Kidney capillary endothelial cell (primary cell): ENCODE data around the gene TUBB2B.
"Not testable (repeated sequence)": the region's sequence is repeated elsewhere in the genome, so short reads cannot be mapped to it uniquely, and the experiment has no call there.

ENCODE experiments used
- DNase-seq: peaks from one replicate; pipeline ENCODE4 v3.0.0-alpha.2; 2018; ENCODE audit warnings: low spot score

Gene TUBB2B

DNA sequence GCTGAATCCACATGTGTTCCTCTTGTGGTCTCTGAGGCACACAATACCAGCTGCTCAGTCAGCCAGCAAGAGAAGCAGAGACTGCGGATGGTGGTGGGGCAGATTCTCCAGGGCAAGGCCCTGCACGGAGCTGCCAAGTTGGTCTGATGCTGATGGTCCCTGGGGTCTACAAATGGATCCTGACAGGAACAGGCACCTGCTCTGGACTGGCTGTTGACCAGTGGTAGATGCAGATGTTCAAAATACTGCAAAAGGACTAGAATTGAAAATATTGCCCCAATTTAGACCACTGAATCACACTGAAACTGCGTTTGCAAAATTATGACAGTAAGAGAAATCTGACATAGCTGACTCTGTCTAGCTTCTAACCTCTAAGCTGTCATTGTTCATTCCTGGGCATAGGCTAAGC is 40.5 kb downstream of the TUBB2B start:
- DNase-seq, result no peak

GRCh38 chr6:3183066-3183465 is 44.4 kb downstream of the TUBB2B start:
- peak; percentile 91 for DNase-seq

DNA sequence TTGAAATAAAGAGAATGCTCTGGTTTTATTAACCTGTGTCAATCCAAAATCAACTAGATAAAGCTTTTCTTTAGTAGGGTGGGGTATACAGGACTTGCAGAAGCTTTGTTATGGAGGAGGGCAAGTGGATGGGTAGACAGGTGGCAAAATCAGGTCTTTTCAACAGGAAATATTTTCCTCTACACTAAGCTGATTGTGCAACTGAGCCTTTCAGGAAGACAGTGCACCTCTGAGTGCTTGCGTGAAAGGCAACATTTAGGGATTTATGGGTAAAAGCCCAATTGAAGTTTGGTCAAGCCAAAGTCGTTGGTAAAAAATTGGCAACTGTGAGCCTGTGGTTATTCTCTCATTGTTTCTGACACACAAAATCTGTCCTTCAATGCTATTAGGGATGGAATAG is 46.3 kb downstream of the TUBB2B start:
- no peak for DNase-seq

DNA sequence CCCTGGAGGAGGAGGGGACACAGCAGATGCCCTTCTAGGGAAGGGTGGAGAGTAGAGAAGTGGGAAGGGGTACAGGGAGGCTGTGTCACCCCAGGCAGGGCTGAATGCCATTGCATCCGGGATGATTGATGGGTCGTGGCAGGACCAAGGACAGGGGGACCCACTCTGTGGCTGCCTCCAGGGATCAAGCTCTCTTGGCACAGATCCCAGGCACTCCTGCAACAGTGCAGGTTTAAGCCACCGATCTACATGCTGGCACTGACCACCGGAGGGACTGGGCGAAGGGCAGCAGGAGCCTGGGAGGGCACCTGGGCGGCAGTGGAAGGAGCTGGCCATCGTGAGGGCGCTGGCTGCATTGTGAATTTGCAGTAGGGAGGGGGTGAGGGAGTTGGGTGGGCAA is 47.5 kb downstream of the TUBB2B start:
- DNase-seq, result not testable (repeated sequence)

GRCh38 chr6:3178666-3179065 is 48.8 kb downstream of the TUBB2B start:
- DNase-seq, result not testable (repeated sequence)

GRCh38 chr6:3176562-3177355 is 50.7 kb downstream of the TUBB2B start:
- DNase-seq, result peak; percentile 83

GRCh38 chr6:3175715-3176402 is 51.6 kb downstream of the TUBB2B start:
- DNase-seq, result no peak
